H1 (cell line): Measurements from ENCODE around the gene CSF3R. TPM values are rescaled to one million over a fixed set of nuclear protein-coding genes. Genes with fewer than 3 reads are reported as not detected.

Source experiments
- CBX5 ChIP-seq: fragments of 300-800, 300-1000 bp; sonication (generic); IDR thresholded peaks from 2 replicates; pipeline ENCODE4 v1.7.1; 2016; ENCODE audit warnings: antibody characterized with exemption, low read length, low read depth
- EGR1 ChIP-seq: IDR thresholded peaks from 2 replicates; pipeline ENCODE4 v1.6.1; 2011; ENCODE audit warnings: low read depth, low read length, borderline replicate concordance
- EZH2 ChIP-seq: fragments of 200-600 bp; sonication (generic); IDR thresholded peaks from 2 replicates; pipeline ENCODE4 v1.7.1; 2012; ENCODE audit warnings: low read depth, mild to moderate bottlenecking, moderate library complexity, low read length, inconsistent platforms; ENCODE audit not compliant: severe bottlenecking
- JUN ChIP-seq: IDR thresholded peaks from 2 replicates; pipeline ENCODE4 v1.6.1; 2011; ENCODE audit warnings: low read depth, mild to moderate bottlenecking, improper control_type of control experiment, low read length
- JUND ChIP-seq: IDR thresholded peaks from 2 replicates; pipeline ENCODE4 v1.6.1; 2011; ENCODE audit warnings: mild to moderate bottlenecking, improper control_type of control experiment, low read length
- KDM1A ChIP-seq: fragments of 200-600, 300-600 bp; sonication (generic); IDR thresholded peaks from 2 replicates; pipeline ENCODE4 v1.7.1; 2016; ENCODE audit warnings: mild to moderate bottlenecking, low read length, borderline replicate concordance
- SIX5 ChIP-seq: IDR thresholded peaks from 2 replicates; pipeline ENCODE4 v1.6.1; 2011; ENCODE audit warnings: mild to moderate bottlenecking, low read depth, low read length
- YY1 ChIP-seq: IDR thresholded peaks from 2 replicates; pipeline ENCODE4 v1.6.1; 2011; ENCODE audit warnings: low read depth, mild to moderate bottlenecking, low read length
- polyA plus RNA-seq, 7 experiments: library from polyadenylated mRNA; depleted of rRNA in 3 of 7; stranded (reverse) in 5 of 7; unstranded in 2 of 7; fragments of >200 nt in 5 of 7; fragments of 200-250 nt in 2 of 7; gene quantifications; 1 replicate in 5 of 7; 2 replicates in 1 of 7; 4 replicates in 1 of 7; pipeline versions ENCODE4 v1.2.1 to v1.2.3, GENCODE V29; 2011 to 2013; ENCODE audit warnings: missing spikeins in 2 of 7, mixed read lengths in 2 of 7
- total RNA-seq: library from RNA; stranded (reverse); fragmentation: NEBNext Ultra II Directional; extraction: Animal tissue kit (Norgen Biotek cat#: 25700); gene quantifications from 2 replicates; pipeline ENCODE4 v1.2.1, GENCODE V29; 2021
- TF ChIP-seq, protein P1 (sequence below): fragments of 300-600 bp; sonication (generic); IDR thresholded peaks from 2 replicates; pipeline ENCODE4 v1.7.1; 2012; ENCODE audit warnings: low read length, moderate library complexity, mild to moderate bottlenecking, inconsistent platforms; ENCODE audit not compliant: insufficient replicate concordance
- TF ChIP-seq, protein P2 (sequence below): IDR thresholded peaks from 2 replicates; pipeline ENCODE4 v1.6.1; 2012; ENCODE audit warnings: inconsistent platforms

Gene CSF3R
- total and polyA plus RNA-seq, 2 of the 8 experiments (the other 6 are each of a cell fraction or from before 2014, with no cell fraction given): not detected

- TF ChIP-seq YY1: no peak
- TF ChIP-seq KDM1A: no peak
- no peak for TF ChIP-seq EZH2
- no peak for TF ChIP-seq JUN
- no peak for TF ChIP-seq CBX5
- TF ChIP-seq, protein P1, sequence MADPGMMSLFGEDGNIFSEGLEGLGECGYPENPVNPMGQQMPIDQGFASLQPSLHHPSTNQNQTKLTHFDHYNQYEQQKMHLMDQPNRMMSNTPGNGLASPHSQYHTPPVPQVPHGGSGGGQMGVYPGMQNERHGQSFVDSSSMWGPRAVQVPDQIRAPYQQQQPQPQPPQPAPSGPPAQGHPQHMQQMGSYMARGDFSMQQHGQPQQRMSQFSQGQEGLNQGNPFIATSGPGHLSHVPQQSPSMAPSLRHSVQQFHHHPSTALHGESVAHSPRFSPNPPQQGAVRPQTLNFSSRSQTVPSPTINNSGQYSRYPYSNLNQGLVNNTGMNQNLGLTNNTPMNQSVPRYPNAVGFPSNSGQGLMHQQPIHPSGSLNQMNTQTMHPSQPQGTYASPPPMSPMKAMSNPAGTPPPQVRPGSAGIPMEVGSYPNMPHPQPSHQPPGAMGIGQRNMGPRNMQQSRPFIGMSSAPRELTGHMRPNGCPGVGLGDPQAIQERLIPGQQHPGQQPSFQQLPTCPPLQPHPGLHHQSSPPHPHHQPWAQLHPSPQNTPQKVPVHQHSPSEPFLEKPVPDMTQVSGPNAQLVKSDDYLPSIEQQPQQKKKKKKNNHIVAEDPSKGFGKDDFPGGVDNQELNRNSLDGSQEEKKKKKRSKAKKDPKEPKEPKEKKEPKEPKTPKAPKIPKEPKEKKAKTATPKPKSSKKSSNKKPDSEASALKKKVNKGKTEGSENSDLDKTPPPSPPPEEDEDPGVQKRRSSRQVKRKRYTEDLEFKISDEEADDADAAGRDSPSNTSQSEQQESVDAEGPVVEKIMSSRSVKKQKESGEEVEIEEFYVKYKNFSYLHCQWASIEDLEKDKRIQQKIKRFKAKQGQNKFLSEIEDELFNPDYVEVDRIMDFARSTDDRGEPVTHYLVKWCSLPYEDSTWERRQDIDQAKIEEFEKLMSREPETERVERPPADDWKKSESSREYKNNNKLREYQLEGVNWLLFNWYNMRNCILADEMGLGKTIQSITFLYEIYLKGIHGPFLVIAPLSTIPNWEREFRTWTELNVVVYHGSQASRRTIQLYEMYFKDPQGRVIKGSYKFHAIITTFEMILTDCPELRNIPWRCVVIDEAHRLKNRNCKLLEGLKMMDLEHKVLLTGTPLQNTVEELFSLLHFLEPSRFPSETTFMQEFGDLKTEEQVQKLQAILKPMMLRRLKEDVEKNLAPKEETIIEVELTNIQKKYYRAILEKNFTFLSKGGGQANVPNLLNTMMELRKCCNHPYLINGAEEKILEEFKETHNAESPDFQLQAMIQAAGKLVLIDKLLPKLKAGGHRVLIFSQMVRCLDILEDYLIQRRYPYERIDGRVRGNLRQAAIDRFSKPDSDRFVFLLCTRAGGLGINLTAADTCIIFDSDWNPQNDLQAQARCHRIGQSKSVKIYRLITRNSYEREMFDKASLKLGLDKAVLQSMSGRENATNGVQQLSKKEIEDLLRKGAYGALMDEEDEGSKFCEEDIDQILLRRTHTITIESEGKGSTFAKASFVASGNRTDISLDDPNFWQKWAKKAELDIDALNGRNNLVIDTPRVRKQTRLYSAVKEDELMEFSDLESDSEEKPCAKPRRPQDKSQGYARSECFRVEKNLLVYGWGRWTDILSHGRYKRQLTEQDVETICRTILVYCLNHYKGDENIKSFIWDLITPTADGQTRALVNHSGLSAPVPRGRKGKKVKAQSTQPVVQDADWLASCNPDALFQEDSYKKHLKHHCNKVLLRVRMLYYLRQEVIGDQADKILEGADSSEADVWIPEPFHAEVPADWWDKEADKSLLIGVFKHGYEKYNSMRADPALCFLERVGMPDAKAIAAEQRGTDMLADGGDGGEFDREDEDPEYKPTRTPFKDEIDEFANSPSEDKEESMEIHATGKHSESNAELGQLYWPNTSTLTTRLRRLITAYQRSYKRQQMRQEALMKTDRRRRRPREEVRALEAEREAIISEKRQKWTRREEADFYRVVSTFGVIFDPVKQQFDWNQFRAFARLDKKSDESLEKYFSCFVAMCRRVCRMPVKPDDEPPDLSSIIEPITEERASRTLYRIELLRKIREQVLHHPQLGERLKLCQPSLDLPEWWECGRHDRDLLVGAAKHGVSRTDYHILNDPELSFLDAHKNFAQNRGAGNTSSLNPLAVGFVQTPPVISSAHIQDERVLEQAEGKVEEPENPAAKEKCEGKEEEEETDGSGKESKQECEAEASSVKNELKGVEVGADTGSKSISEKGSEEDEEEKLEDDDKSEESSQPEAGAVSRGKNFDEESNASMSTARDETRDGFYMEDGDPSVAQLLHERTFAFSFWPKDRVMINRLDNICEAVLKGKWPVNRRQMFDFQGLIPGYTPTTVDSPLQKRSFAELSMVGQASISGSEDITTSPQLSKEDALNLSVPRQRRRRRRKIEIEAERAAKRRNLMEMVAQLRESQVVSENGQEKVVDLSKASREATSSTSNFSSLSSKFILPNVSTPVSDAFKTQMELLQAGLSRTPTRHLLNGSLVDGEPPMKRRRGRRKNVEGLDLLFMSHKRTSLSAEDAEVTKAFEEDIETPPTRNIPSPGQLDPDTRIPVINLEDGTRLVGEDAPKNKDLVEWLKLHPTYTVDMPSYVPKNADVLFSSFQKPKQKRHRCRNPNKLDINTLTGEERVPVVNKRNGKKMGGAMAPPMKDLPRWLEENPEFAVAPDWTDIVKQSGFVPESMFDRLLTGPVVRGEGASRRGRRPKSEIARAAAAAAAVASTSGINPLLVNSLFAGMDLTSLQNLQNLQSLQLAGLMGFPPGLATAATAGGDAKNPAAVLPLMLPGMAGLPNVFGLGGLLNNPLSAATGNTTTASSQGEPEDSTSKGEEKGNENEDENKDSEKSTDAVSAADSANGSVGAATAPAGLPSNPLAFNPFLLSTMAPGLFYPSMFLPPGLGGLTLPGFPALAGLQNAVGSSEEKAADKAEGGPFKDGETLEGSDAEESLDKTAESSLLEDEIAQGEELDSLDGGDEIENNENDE: no peak
- TF ChIP-seq SIX5: no peak
- TF ChIP-seq EGR1: no peak
- TF ChIP-seq JUND: no peak
- TF ChIP-seq, protein P2, sequence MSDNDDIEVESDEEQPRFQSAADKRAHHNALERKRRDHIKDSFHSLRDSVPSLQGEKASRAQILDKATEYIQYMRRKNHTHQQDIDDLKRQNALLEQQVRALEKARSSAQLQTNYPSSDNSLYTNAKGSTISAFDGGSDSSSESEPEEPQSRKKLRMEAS: peak; percentile 93
Observed at GRCh38 chr1:36450270-36450918, 32.3 kb downstream of the CSF3R start, which contains the start of gene OSCP1 (continued).
